ENCODE measurements around the gene KLF15. TPM values are rescaled to one million over a fixed set of nuclear protein-coding genes. Genes with fewer than 3 reads are reported as not detected.

KLF15 gene
- total and polyA plus RNA-seq, 2 donors (not counting 1 experiment from before 2014, with no cell fraction given) = 0.10 to 2.2 TPM

GRCh38 chr3:126322181-126322967, 34.8 kb downstream of the KLF15 start:
- ChIA-PET CTCF (no interaction called here), POLR2A (no interaction called here)
- H3K9me3 ChIP-seq (ENCODE audit: control extremely low read depth in 1 of 3, control insufficient read depth in 2 of 3, insufficient read depth in 1 of 3, low read length in 2 of 3) = peaks cover 0 to 8% (median 0%) of the 10 kb centered on the region in 3 donors
- no peak overlapping the region for H2AFZ ChIP-seq (ENCODE audit: insufficient read depth, low read depth, low read length, poor library complexity, severe bottlenecking)
- no peaks in the 10 kb centered on the region for H3K9me3 Mint-ChIP-seq (ENCODE audit: insufficient read depth)
- no peaks in the 10 kb centered on the region for H4K20me1 ChIP-seq (ENCODE audit: control insufficient read depth, insufficient read depth, low read length, poor library complexity, severe bottlenecking)
- H3K4me1 ChIP-seq (ENCODE audit: control insufficient read depth in 2 of 2, insufficient read depth in 2 of 2, low read length in 2 of 2) = no peaks in the 10 kb centered on the region
- no peak overlapping the region for H3K9ac ChIP-seq (ENCODE audit: low read length)
- H3K27me3 Mint-ChIP-seq = peaks cover 16% of the 10 kb centered on the region
- H3K4me2 ChIP-seq (replicated peaks; ENCODE audit: low read depth, low read length, poor library complexity, severe bottlenecking) = no peak overlapping the region
- no peaks in the 10 kb centered on the region for H3K27me3 ChIP-seq (replicated peaks in 1 of 4; ENCODE audit: control extremely low read depth in 1 of 4, control insufficient read depth in 3 of 4, insufficient read depth in 4 of 4, low read length in 3 of 4)
- no peak overlapping the region for H3K4me3 Mint-ChIP-seq
- no peak overlapping the region for H3K27ac ChIP-seq (ENCODE audit: low read length in 2 of 2)
- 77% methylated on average over 8 of the region's 9 CpGs for WGBS (ENCODE audit: insufficient coverage)
- ATAC-seq (ENCODE audit: low read depth) (no peak), DNase-seq (no peak)
- H3K4me3 ChIP-seq (ENCODE audit: control extremely low read depth in 1 of 5, extremely low read depth in 1 of 5, insufficient read depth in 1 of 5, low read depth in 2 of 5, low read length in 4 of 5) = no peak overlapping the region
- no peaks in the 10 kb centered on the region for H3K36me3 ChIP-seq (replicated peaks in 1 of 2; ENCODE audit: control extremely low read depth in 1 of 2, control insufficient read depth in 1 of 2, extremely low read depth in 1 of 2, insufficient read depth in 2 of 2, low read length in 1 of 2)
- TF ChIP-seq EZH2 (IDR thresholded peaks at IDR 0.05; ENCODE audit: borderline replicate concordance, insufficient read depth, low read depth, low read length, poor library complexity, severe bottlenecking) (no peak), CTCF (IDR thresholded peaks at IDR 0.05) (no peak)
- H3K79me2 ChIP-seq (ENCODE audit: control insufficient read depth, insufficient read depth, low read length) = no peaks in the 10 kb centered on the region
- intact Hi-C loops (cut with micrococcal nuclease) = no loop called here
- H3K4me1 Mint-ChIP-seq = no peaks in the 10 kb centered on the region
- no peak overlapping the region for H3K27ac Mint-ChIP-seq

GRCh38 chr3:126321490-126321889, 35.7 kb downstream of the KLF15 start:
- Histone ChIP-seq H3K9me3 (ENCODE audit: control extremely low read depth in 1 of 3, control insufficient read depth in 2 of 3, insufficient read depth in 1 of 3, low read length in 2 of 3) (peaks cover 0 to 3% (median 0%) of the 10 kb centered on the region in 3 donors), H3K4me3 (ENCODE audit: control extremely low read depth in 1 of 5, extremely low read depth in 1 of 5, insufficient read depth in 1 of 5, low read depth in 2 of 5, low read length in 4 of 5) (no peak overlapping the region), H3K36me3 (replicated peaks in 1 of 2; ENCODE audit: control extremely low read depth in 1 of 2, control insufficient read depth in 1 of 2, extremely low read depth in 1 of 2, insufficient read depth in 2 of 2, low read length in 1 of 2) (no peaks in the 10 kb centered on the region), H3K4me2 (replicated peaks; ENCODE audit: low read depth, low read length, poor library complexity, severe bottlenecking) (no peak overlapping the region), H3K27me3 (replicated peaks in 1 of 4; ENCODE audit: control extremely low read depth in 1 of 4, control insufficient read depth in 3 of 4, insufficient read depth in 4 of 4, low read length in 3 of 4) (no peaks in the 10 kb centered on the region), H2AFZ (ENCODE audit: insufficient read depth, low read depth, low read length, poor library complexity, severe bottlenecking) (no peak overlapping the region), H3K9ac (ENCODE audit: low read length) (no peak overlapping the region), H4K20me1 (ENCODE audit: control insufficient read depth, insufficient read depth, low read length, poor library complexity, severe bottlenecking) (no peaks in the 10 kb centered on the region), H3K79me2 (ENCODE audit: control insufficient read depth, insufficient read depth, low read length) (no peaks in the 10 kb centered on the region), H3K27ac (ENCODE audit: low read length in 2 of 2) (no peak overlapping the region), H3K4me1 (ENCODE audit: control insufficient read depth in 2 of 2, insufficient read depth in 2 of 2, low read length in 2 of 2) (no peaks in the 10 kb centered on the region)
- CTCF ChIA-PET = no interaction called here
- H3K27ac Mint-ChIP-seq = no peak overlapping the region
- POLR2A ChIA-PET = no interaction called here
- H3K27me3 Mint-ChIP-seq = peaks cover 15% of the 10 kb centered on the region
- no peak overlapping the region for H3K4me3 Mint-ChIP-seq
- TF ChIP-seq EZH2 (IDR thresholded peaks at IDR 0.05; ENCODE audit: borderline replicate concordance, insufficient read depth, low read depth, low read length, poor library complexity, severe bottlenecking) (no peak), CTCF (IDR thresholded peaks at IDR 0.05) (no peak)
- no peaks in the 10 kb centered on the region for H3K4me1 Mint-ChIP-seq
- intact Hi-C loops (cut with micrococcal nuclease) = no loop called here
- WGBS (ENCODE audit: insufficient coverage) = 82% methylated on average over 9 of the region's 9 CpGs
- DNase-seq (no peak), ATAC-seq (ENCODE audit: low read depth) (no peak)
- H3K9me3 Mint-ChIP-seq (ENCODE audit: insufficient read depth) = no peaks in the 10 kb centered on the region

All from B cell (primary cell).